NCI-H446 (cell line): ENCODE data around the gene DOCK4.

ENCODE experiments used
- DNase-seq, 2 experiments: peaks; one replicate each; lab custom pipeline; 2025; lab: John Stamatoyannopoulos, UW

The DOCK4 gene

GRCh38 chr7:111762211-111762610, 444.0 kb downstream of the DOCK4 start:
- no peak for DNase-seq

GRCh38 chr7:111760043-111760442, 446.2 kb downstream of the DOCK4 start:
- DNase-seq, result no peak

- DNase-seq, result no peak
Measured at GRCh38 chr7:111758332-111758731, 447.9 kb downstream of the DOCK4 start.

- DNase-seq, result no peak
Measured at GRCh38 chr7:111756687-111757178, 449.5 kb downstream of the DOCK4 start.

GRCh38 chr7:111755383-111755782, 450.8 kb downstream of the DOCK4 start:
- DNase-seq, result no peak

- no peak for DNase-seq
Measured at GRCh38 chr7:111753968-111754367, 452.2 kb downstream of the DOCK4 start.

- peak; percentile 38 to 59 for DNase-seq
Measured at GRCh38 chr7:111752022-111752582, 454.1 kb downstream of the DOCK4 start.

- DNase-seq, result no peak
Measured at GRCh38 chr7:111750878-111751277, 455.3 kb downstream of the DOCK4 start.

GRCh38 chr7:111750228-111750627, 456.0 kb downstream of the DOCK4 start:
- no peak for DNase-seq

- no peak for DNase-seq
Measured at GRCh38 chr7:111749625-111750024, 456.6 kb downstream of the DOCK4 start.

- DNase-seq, result no peak
Measured at GRCh38 chr7:111747718-111748117, 458.5 kb downstream of the DOCK4 start.

GRCh38 chr7:111746950-111747349, 459.2 kb downstream of the DOCK4 start:
- no peak for DNase-seq

GRCh38 chr7:111744501-111745155, 461.6 kb downstream of the DOCK4 start:
- no peak for DNase-seq

GRCh38 chr7:111743244-111743847, 462.9 kb downstream of the DOCK4 start:
- DNase-seq, result no peak

- peak in 1 of 2 experiments; percentile 57 for DNase-seq
Measured at GRCh38 chr7:111741811-111742240, 464.4 kb downstream of the DOCK4 start.

GRCh38 chr7:111740942-111741341, 465.3 kb downstream of the DOCK4 start:
- no peak for DNase-seq

GRCh38 chr7:111736552-111736874, 469.7 kb downstream of the DOCK4 start:
- DNase-seq, result no peak

- DNase-seq, result peak; percentile 39 to 74
Measured at GRCh38 chr7:111735661-111736551, 470.3 kb downstream of the DOCK4 start.

- no peak for DNase-seq
Measured at GRCh38 chr7:111734954-111735660, 471.1 kb downstream of the DOCK4 start.

GRCh38 chr7:111732923-111733322, 473.3 kb downstream of the DOCK4 start:
- DNase-seq, result no peak

GRCh38 chr7:111730476-111731300, 475.5 kb downstream of the DOCK4 start:
- no peak for DNase-seq
